ENCODE results near the gene ZBTB6.
A peak's percentile ranks its signal among the peaks of the same experiment; 100 is the strongest.

GRCh38 chr9:122940749-122941581 is 27.8 kb upstream of the ZBTB6 start, which contains the start of gene RABGAP1:
- TF ChIP-seq POLR2AphosphoS5 (IDR thresholded peaks at IDR 0.05; ENCODE audit: insufficient read depth in 1 of 2, low read depth in 1 of 2) (peak; percentile 41 to 95), CTCF (IDR thresholded peaks at IDR 0.05) (no peak), POLR2A (IDR thresholded peaks at IDR 0.05) (peak in 1 of 2 donors; percentile 76)
